HCT116 (cell line): ENCODE measurements around the gene CGB5. TPM values are rescaled to one million over a fixed set of nuclear protein-coding genes. Genes with fewer than 3 reads are reported as not detected.

Experiments
- ATAC-seq: fragments of 200-7000 bp; cut with Tn5 transposase; 2 replicates; pipeline ENCODE4 v1.9.1; 2020; ENCODE audit warnings: mild to moderate bottlenecking, moderate library complexity
- BruUV-seq: library from RNA; stranded (reverse); fragments of 400-500 nt; replicated peaks from 2 replicates; lab custom pipeline; 2021; lab: Mats Ljungman, UMichigan
- CTCF ChIA-PET: fragments of 300-600 bp; sonication (Branson Sonifier 250); formaldehyde crosslinking; loops from one replicate; lab custom pipeline; 2021; ENCODE audit warnings: antibody characterized with exemption; lab: Charles Lee
- POLR2A ChIA-PET: fragments of 300-600, 350-600 bp; sonication (Branson Sonifier 250); formaldehyde crosslinking; loops from one replicate; lab custom pipeline; 2021; ENCODE audit warnings: antibody characterized with exemption; lab: Charles Lee
- RAD21 ChIA-PET, 2 experiments: fragments of 300-600 bp; sonication (Branson Sonifier 250); formaldehyde crosslinking; loops; one replicate each; lab custom pipeline; 2023; ENCODE audit warnings: low total read pairs in 2 of 2; ENCODE audit not compliant: uncharacterized antibody in 2 of 2, unreplicated experiment in 2 of 2, low non-redundant PET in 1 of 2; lab: Charles Lee
- DNase-seq: peaks from one replicate; pipeline ENCODE4 v3.0.0-alpha.2; 2010; ENCODE audit warnings: low read depth, low spot score
- H2AFZ ChIP-seq: fragments of 200-600 bp; shearing (Covaris generic), sonication (generic); 2 replicates; pipeline ENCODE4 v1.6.1; 2017; ENCODE audit warnings: low read depth, mixed run types, mixed read lengths, antibody characterized with exemption, low read length; ENCODE audit not compliant: poor library complexity, severe bottlenecking
- H3K27ac ChIP-seq: 2 replicates; pipeline ENCODE4 v1.5.1; 2012; ENCODE audit warnings: low read depth, low read length
- H3K27me3 ChIP-seq: fragments of 200-600 bp; sonication (generic); 2 replicates; pipeline ENCODE4 v1.6.1; 2016; ENCODE audit warnings: mixed run types, low read length, mixed read lengths; ENCODE audit not compliant: insufficient read depth
- H3K36me3 ChIP-seq, 2 experiments: fragments of 200-500 bp in 1 of 2; fragments of 200-600 bp in 1 of 2; sonication (Bioruptor generic) in 1 of 2; sonication (generic) in 1 of 2; 2 replicates each; pipeline versions ENCODE4 v1.5.1 to v1.6.1; 2014 to 2016; ENCODE audit warnings: low read length in 2 of 2, inconsistent platforms in 1 of 2, mixed read lengths in 1 of 2, mixed run types in 1 of 2; ENCODE audit not compliant: insufficient read depth in 2 of 2, control insufficient read depth in 1 of 2
- H3K4me1 ChIP-seq, 2 experiments: fragments of 200-600 bp in 1 of 2; sonication (generic) in 1 of 2; 2 replicates each; pipeline versions ENCODE4 v1.5.1 to v1.6.1; 2012 to 2017; ENCODE audit warnings: low read length in 2 of 2, inconsistent platforms in 1 of 2, mild to moderate bottlenecking in 1 of 2, mixed read lengths in 1 of 2, mixed run types in 1 of 2, moderate library complexity in 1 of 2; ENCODE audit not compliant: insufficient read depth in 2 of 2, control insufficient read depth in 1 of 2
- H3K4me2 ChIP-seq: fragments of 200-600 bp; sonication (generic); 2 replicates; pipeline ENCODE4 v1.6.1; 2017; ENCODE audit warnings: mixed run types, low read length, mixed read lengths
- H3K4me3 ChIP-seq, 2 experiments: fragments of 200-600 bp in 1 of 2; sonication (generic) in 1 of 2; replicated peaks in 1 of 2; 2 replicates each; pipeline ENCODE4 v1.5.1; 2011 to 2016; ENCODE audit warnings: low read length in 2 of 2, control low read depth in 1 of 2, low read depth in 1 of 2, mild to moderate bottlenecking in 1 of 2, mixed read lengths in 1 of 2, mixed run types in 1 of 2
- H3K79me2 ChIP-seq: fragments of 200-600 bp; sonication (generic); 2 replicates; pipeline ENCODE4 v1.6.1; 2017; ENCODE audit warnings: mild to moderate bottlenecking, mixed run types, low read length, moderate library complexity, mixed read lengths; ENCODE audit not compliant: insufficient read depth
- H3K9ac ChIP-seq: fragments of 200-600 bp; sonication (generic); 2 replicates; pipeline ENCODE4 v1.6.1; 2016; ENCODE audit warnings: low read length, mixed read lengths
- H3K9me2 ChIP-seq: fragments of 200-600 bp; sonication (generic), shearing (Covaris generic); 2 replicates; pipeline ENCODE4 v1.6.1; 2017; ENCODE audit warnings: mixed run types, mild to moderate bottlenecking, moderate library complexity; ENCODE audit not compliant: insufficient read depth
- H3K9me3 ChIP-seq, 2 experiments: fragments of 200-500 bp in 1 of 2; fragments of 200-600 bp in 1 of 2; sonication (Bioruptor generic) in 1 of 2; sonication (generic) in 1 of 2; 2 replicates each; pipeline ENCODE4 v1.6.1; 2014 to 2017; ENCODE audit warnings: low read length in 2 of 2, mixed read lengths in 2 of 2, inconsistent platforms in 1 of 2, low read depth in 1 of 2, mild to moderate bottlenecking in 1 of 2, mixed run types in 1 of 2, moderate library complexity in 1 of 2; ENCODE audit not compliant: control insufficient read depth in 1 of 2, insufficient read depth in 1 of 2
- H4K20me1 ChIP-seq: fragments of 200-600 bp; sonication (generic), shearing (Covaris generic); 2 replicates; pipeline ENCODE4 v1.6.1; 2017; ENCODE audit warnings: mixed run types, mild to moderate bottlenecking, moderate library complexity; ENCODE audit not compliant: insufficient read depth
- CBX3 ChIP-seq: IDR thresholded peaks from 2 replicates; pipeline ENCODE4 v1.6.1; 2012; ENCODE audit warnings: low read depth
- CEBPB ChIP-seq: IDR thresholded peaks from 2 replicates; pipeline ENCODE4 v1.6.1; 2012; ENCODE audit warnings: low read depth
- ELF1 ChIP-seq: IDR thresholded peaks from 2 replicates; pipeline ENCODE4 v1.6.1; 2012; ENCODE audit warnings: low read depth, borderline replicate concordance
- EZH2 ChIP-seq: fragments of 200-600 bp; sonication (generic); IDR thresholded peaks from 2 replicates; pipeline ENCODE4 v1.6.1; 2017; ENCODE audit warnings: antibody characterized with exemption, mixed run types
- EZH2phosphoT487 ChIP-seq: fragments of 200-600 bp; IDR thresholded peaks from 2 replicates; pipeline ENCODE4 v1.6.1; 2018; ENCODE audit warnings: antibody characterized with exemption, borderline replicate concordance
- JUND ChIP-seq: IDR thresholded peaks from 2 replicates; pipeline ENCODE4 v1.6.1; 2012
- MAX ChIP-seq: IDR thresholded peaks from 2 replicates; pipeline ENCODE4 v1.6.1; 2012
- POLR2A ChIP-seq: IDR thresholded peaks from 2 replicates; pipeline ENCODE4 v1.7.0; 2011; ENCODE audit warnings: borderline replicate concordance; ENCODE audit not compliant: insufficient read depth, insufficient read length; ENCODE audit errors: extremely low read depth
- POLR2AphosphoS5 ChIP-seq: IDR thresholded peaks from 2 replicates; pipeline ENCODE4 v1.6.1; 2011; ENCODE audit warnings: mild to moderate bottlenecking, low read depth, low read length, moderate library complexity
- RAD21 ChIP-seq: IDR thresholded peaks from 2 replicates; pipeline ENCODE4 v1.6.1; 2012; ENCODE audit warnings: low read depth, mild to moderate bottlenecking
- REST ChIP-seq: IDR thresholded peaks from 2 replicates; pipeline ENCODE4 v1.6.1; 2012; ENCODE audit warnings: low read depth
- SIN3A ChIP-seq: IDR thresholded peaks from 2 replicates; pipeline ENCODE4 v1.6.1; 2012; ENCODE audit warnings: low read depth
- SRF ChIP-seq: IDR thresholded peaks from 2 replicates; pipeline ENCODE4 v1.6.1; 2012; ENCODE audit warnings: low read depth
- TCF7L2 ChIP-seq: IDR thresholded peaks from 2 replicates; pipeline ENCODE4 v1.7.0; 2011; ENCODE audit warnings: borderline replicate concordance, inconsistent platforms; ENCODE audit not compliant: insufficient read depth, insufficient read length; ENCODE audit errors: extremely low read depth
- YY1 ChIP-seq: IDR thresholded peaks from 2 replicates; pipeline ENCODE4 v1.6.1; 2011; ENCODE audit warnings: low read length, low read depth, moderate library complexity, mild to moderate bottlenecking; ENCODE audit not compliant: insufficient replicate concordance; ENCODE audit errors: extremely low read depth
- ZFX ChIP-seq: fragments of 450-650 bp; IDR thresholded peaks from 2 replicates; pipeline ENCODE4 v1.6.1; 2017
- ZNF274 ChIP-seq: fragments of 200-500 bp; sonication (Bioruptor generic); IDR thresholded peaks from 2 replicates; pipeline ENCODE4 v1.6.1; 2014; ENCODE audit warnings: mild to moderate bottlenecking, low read depth, low read length, inconsistent platforms
- intact Hi-C: fragments of 100-400 bp; cut with micrococcal nuclease; formaldehyde crosslinking; loops from 2 replicates; pipeline ENCODE4 v1.10.0; 2022
- total RNA-seq: library from RNA; stranded (reverse); gene quantifications from one replicate; pipeline ENCODE4 v1.2.1, GENCODE V29; 2021; ENCODE audit not compliant: unreplicated experiment
- TF ChIP-seq, protein P1 (sequence below): IDR thresholded peaks from 2 replicates; pipeline ENCODE4 v1.6.1; 2012

The CGB5 gene
- total RNA-seq, 1 experiment from 2014 or later, result not detected

DNA sequence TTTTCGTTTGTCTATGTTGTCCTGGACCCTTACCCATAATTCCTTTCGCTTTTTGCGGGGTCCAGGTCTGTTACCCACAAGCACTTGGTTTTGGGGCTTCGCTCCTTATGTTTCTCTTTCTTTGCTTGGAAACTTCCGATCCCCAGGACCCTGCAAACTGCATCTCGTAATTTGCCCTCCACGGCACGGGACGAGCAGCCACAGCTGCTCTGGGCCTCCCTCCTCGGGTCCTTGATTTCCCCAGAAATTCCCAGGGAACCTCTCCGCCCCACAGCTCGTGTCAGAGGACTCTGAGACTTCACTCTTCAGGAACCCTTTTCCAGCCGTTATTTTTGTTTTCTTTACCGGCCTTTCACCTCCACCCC, 42.2 kb downstream of the CGB5 start (continued):
- TF ChIP-seq REST (no peak), TCF7L2 (no peak), MAX (no peak)

DNA sequence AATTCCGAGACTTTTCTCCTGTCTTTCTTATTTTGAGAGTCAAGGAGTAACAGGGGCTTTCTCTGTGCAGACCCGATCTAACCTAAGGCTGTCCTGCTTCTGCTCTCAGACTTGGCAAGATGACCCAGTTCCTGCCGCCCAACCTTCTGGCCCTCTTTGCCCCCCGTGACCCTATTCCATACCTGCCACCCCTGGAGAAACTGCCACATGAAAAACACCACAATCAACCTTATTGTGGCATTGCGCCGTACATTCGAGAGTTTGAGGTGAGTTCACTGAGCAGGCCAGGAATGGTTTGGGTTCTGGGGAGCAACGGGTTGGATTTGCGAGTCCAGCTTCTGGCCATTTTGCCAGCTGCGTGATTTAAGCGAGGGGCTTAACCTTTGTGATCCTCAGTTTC, 42.6 kb downstream of the CGB5 start:
- H3K4me1 ChIP-seq, result peaks cover 6 to 25% of the 10 kb centered on the region in 2 experiments
- CTCF ChIA-PET, result interaction anchor here (0.8 kb wide), 1 partner anchor 11 kb away, joined by 3 read pairs; no protein-coding TSS in a partner anchor
- no TSS peak for BruUV-seq
- no peak overlapping the region for H2AFZ ChIP-seq
- RAD21 ChIA-PET, result no interaction called here
- intact Hi-C loops, result no loop called here
- H3K9ac ChIP-seq, result peak overlapping the region; percentile 78
- H3K9me3 ChIP-seq, result no peaks in the 10 kb centered on the region
- DNase-seq (no peak), ATAC-seq (no peak)
- POLR2A ChIA-PET, result no interaction called here
- H3K27me3 ChIP-seq, result no peaks in the 10 kb centered on the region
- peak overlapping the region; percentile 86 for H3K4me3 ChIP-seq
- peak overlapping the region; percentile 90 for H3K4me2 ChIP-seq
- H3K36me3 ChIP-seq, result peaks cover 21 to 37% of the 10 kb centered on the region in 2 experiments
- H3K79me2 ChIP-seq, result peaks cover 60% of the 10 kb centered on the region
- H3K9me2 ChIP-seq, result no peaks in the 10 kb centered on the region
- peak overlapping the region; percentile 94 for H3K27ac ChIP-seq
- H4K20me1 ChIP-seq, result peaks cover 35% of the 10 kb centered on the region; the same call in 1 of the 2 replicates
- TF ChIP-seq EZH2 (no peak), ELF1 (no peak), JUND (no peak), POLR2A (no peak), YY1 (no peak), ZNF274 (no peak), RAD21 (no peak), REST (no peak), TCF7L2 (no peak), CEBPB (no peak), POLR2AphosphoS5 (no peak), ZFX (no peak), CBX3 (no peak), SIN3A (no peak), EZH2phosphoT487 (no peak), SRF (no peak)
- TF ChIP-seq, protein P1, sequence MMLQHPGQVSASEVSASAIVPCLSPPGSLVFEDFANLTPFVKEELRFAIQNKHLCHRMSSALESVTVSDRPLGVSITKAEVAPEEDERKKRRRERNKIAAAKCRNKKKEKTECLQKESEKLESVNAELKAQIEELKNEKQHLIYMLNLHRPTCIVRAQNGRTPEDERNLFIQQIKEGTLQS, result no peak
